OCI-LY3 (cell line): ENCODE results near the gene CCR1.

ENCODE experiments used
- H2AFZ ChIP-seq: fragments of 200-600, 300-600 bp; shearing (Covaris generic); 2 replicates; pipeline ENCODE4 v1.6.0; 2014; ENCODE audit warnings: antibody characterized with exemption, low read depth, low read length
- H3K27ac ChIP-seq: fragments of 200-600, 300-600 bp; sonication (generic); 2 replicates; pipeline ENCODE4 v1.5.1; 2014; ENCODE audit warnings: mild to moderate bottlenecking, low read length, moderate library complexity, mixed read lengths
- H3K27me3 ChIP-seq: fragments of 200-600, 300-600 bp; sonication (generic); 2 replicates; pipeline ENCODE4 v1.6.1; 2014; ENCODE audit warnings: low read depth, low read length, mixed read lengths
- H3K36me3 ChIP-seq: fragments of 200-600, 300-600 bp; sonication (generic); replicated peaks from 2 replicates; pipeline ENCODE3; 2014; ENCODE audit warnings: low read depth, low read length, mixed read lengths
- H3K4me1 ChIP-seq: fragments of 300-600, 200-600 bp; sonication (generic); 2 replicates; pipeline ENCODE4 v1.6.1; 2014; ENCODE audit warnings: low read length, mixed read lengths
- H3K4me2 ChIP-seq: fragments of 200-600, 300-600 bp; sonication (generic); 2 replicates; pipeline ENCODE4 v1.6.1; 2014; ENCODE audit warnings: low read length, mixed read lengths
- H3K4me3 ChIP-seq: fragments of 300-600, 200-600 bp; sonication (generic); 2 replicates; pipeline ENCODE4 v1.5.1; 2014; ENCODE audit warnings: antibody characterized with exemption, mild to moderate bottlenecking, low read length, moderate library complexity
- H3K79me2 ChIP-seq: fragments of 300-600, 200-600 bp; shearing (Covaris generic); 2 replicates; pipeline ENCODE4 v1.6.1; 2014; ENCODE audit warnings: mild to moderate bottlenecking, low read length, mixed read lengths
- H3K9ac ChIP-seq: fragments of 300-600, 200-600 bp; shearing (Covaris generic); 2 replicates; pipeline ENCODE4 v1.6.0; 2014; ENCODE audit warnings: mild to moderate bottlenecking, low read length, moderate library complexity
- H3K9me3 ChIP-seq: fragments of 200-600, 300-600 bp; shearing (Covaris generic); 2 replicates; pipeline ENCODE4 v1.6.1; 2014; ENCODE audit warnings: low read length, mixed read lengths; ENCODE audit not compliant: insufficient read depth
- H4K20me1 ChIP-seq: fragments of 200-600, 300-600 bp; sonication (generic); 2 replicates; pipeline ENCODE4 v1.6.1; 2016; ENCODE audit warnings: low read length, mixed read lengths; ENCODE audit not compliant: insufficient read depth
- CTCF ChIP-seq: fragments of 200-600, 300-600 bp; sonication (generic); IDR thresholded peaks from 2 replicates; pipeline ENCODE4 v1.5.1; 2014; ENCODE audit warnings: antibody characterized with exemption, low read length, low read depth
- EZH2phosphoT487 ChIP-seq: fragments of 200-600 bp; shearing (Covaris generic); IDR thresholded peaks from 2 replicates; pipeline ENCODE4 v1.6.1; 2018; ENCODE audit warnings: antibody characterized with exemption, mixed run types, low read depth

CCR1 gene

GRCh38 chr3:46236294-46237054, 28.4 kb upstream of the CCR1 start:
- no peaks in the 10 kb centered on the region for H3K36me3 ChIP-seq
- no peaks in the 10 kb centered on the region for H3K79me2 ChIP-seq
- no peaks in the 10 kb centered on the region for H3K9me3 ChIP-seq
- TF ChIP-seq CTCF = no peak
- no peak for TF ChIP-seq EZH2phosphoT487
- peaks cover 80% of the 10 kb centered on the region for H3K27me3 ChIP-seq
- no peaks in the 10 kb centered on the region for H4K20me1 ChIP-seq
- H3K4me3 ChIP-seq = no peak overlapping the region
- H3K4me2 ChIP-seq = no peak overlapping the region
- H2AFZ ChIP-seq = no peak overlapping the region
- H3K27ac ChIP-seq = no peak overlapping the region
- no peak overlapping the region for H3K9ac ChIP-seq
- peaks cover 3% of the 10 kb centered on the region; the same call in 1 of the 2 replicates for H3K4me1 ChIP-seq

DNA sequence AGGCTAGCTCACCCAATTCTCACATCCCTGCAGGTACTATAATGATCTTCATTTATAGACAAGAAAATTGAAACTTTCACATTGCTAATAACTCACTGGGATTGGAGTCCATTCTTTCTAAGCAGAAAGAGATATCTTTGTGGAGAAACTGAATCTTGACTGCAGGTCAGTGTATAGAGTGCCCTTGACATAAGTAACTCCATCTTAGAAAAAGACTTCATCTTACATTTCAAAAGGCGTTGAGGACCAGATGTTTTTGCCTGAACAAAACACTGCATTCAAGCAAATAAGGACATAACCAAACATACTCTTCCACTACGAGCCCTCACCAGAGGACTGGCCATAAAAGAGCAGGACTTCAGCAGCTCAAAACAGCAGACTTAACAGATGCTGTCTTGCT, 27.3 kb upstream of the CCR1 start:
- H3K36me3 ChIP-seq = no peaks in the 10 kb centered on the region
- no peaks in the 10 kb centered on the region for H3K4me1 ChIP-seq
- no peak for TF ChIP-seq EZH2phosphoT487
- no peak for TF ChIP-seq CTCF
- no peak overlapping the region for H2AFZ ChIP-seq
- no peak overlapping the region for H3K9ac ChIP-seq
- H3K79me2 ChIP-seq = no peaks in the 10 kb centered on the region
- no peaks in the 10 kb centered on the region for H4K20me1 ChIP-seq
- H3K4me2 ChIP-seq = no peak overlapping the region
- peaks cover 75% of the 10 kb centered on the region for H3K27me3 ChIP-seq
- H3K9me3 ChIP-seq = no peaks in the 10 kb centered on the region
- H3K27ac ChIP-seq = no peak overlapping the region
- H3K4me3 ChIP-seq = no peak overlapping the region

DNA sequence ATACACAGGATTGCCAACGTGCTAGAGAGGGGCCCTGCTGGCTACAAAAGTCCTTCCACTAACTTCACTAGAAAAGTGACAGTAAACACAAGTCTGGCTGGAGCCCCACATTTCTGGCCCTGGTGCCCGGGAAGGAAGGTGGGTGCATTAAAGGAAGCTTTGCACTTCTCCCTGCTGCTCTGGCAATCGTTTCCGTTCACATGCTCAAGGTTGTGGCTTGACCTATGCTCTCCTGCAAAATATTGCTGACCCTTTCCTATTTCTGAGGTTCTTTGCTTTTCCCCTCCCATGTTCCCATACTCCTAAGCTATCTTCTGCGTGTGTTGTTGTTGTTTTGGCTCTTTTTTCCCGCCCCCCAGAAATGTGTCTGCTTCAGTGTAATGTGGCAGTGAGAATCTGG, 25.1 kb upstream of the CCR1 start:
- Histone ChIP-seq H3K4me3 (no peak overlapping the region), H4K20me1 (no peaks in the 10 kb centered on the region), H3K9ac (no peak overlapping the region), H3K4me1 (no peaks in the 10 kb centered on the region; the same call in 1 of the 2 replicates), H3K36me3 (no peaks in the 10 kb centered on the region), H3K27ac (no peak overlapping the region), H2AFZ (no peak overlapping the region), H3K27me3 (peaks cover 78% of the 10 kb centered on the region), H3K9me3 (no peaks in the 10 kb centered on the region), H3K4me2 (no peak overlapping the region), H3K79me2 (no peaks in the 10 kb centered on the region)
- TF ChIP-seq EZH2phosphoT487 = no peak
- no peak for TF ChIP-seq CTCF

- no peak overlapping the region for H2AFZ ChIP-seq
- peaks cover 2% of the 10 kb centered on the region; the same call in 1 of the 2 replicates for H3K9me3 ChIP-seq
- H4K20me1 ChIP-seq = no peaks in the 10 kb centered on the region
- peaks cover 68% of the 10 kb centered on the region for H3K27me3 ChIP-seq
- H3K4me2 ChIP-seq = no peak overlapping the region
- H3K36me3 ChIP-seq = no peaks in the 10 kb centered on the region
- TF ChIP-seq CTCF (no peak), EZH2phosphoT487 (no peak)
- H3K27ac ChIP-seq = no peak overlapping the region
- no peak overlapping the region for H3K4me3 ChIP-seq
- no peaks in the 10 kb centered on the region for H3K79me2 ChIP-seq
- H3K4me1 ChIP-seq = no peaks in the 10 kb centered on the region; the same call in 1 of the 2 replicates
- H3K9ac ChIP-seq = no peak overlapping the region
Measured at GRCh38 chr3:46231323-46231722, 23.2 kb upstream of the CCR1 start.
